WTC11 (cell line): Measurements from ENCODE around the gene PRICKLE1. TPM values are rescaled to one million over a fixed set of nuclear protein-coding genes. Genes with fewer than 3 reads are reported as not detected.

Experiments
- ATAC-seq: fragments of 200-7000 bp; cut with Tn5 transposase; 2 replicates; pipeline ENCODE4 v1.10.0; 2021; ENCODE audit warnings: mild to moderate bottlenecking, moderate library complexity
- CTCF ChIA-PET: fragments of 300-600 bp; sonication (Branson Sonifier 250); formaldehyde crosslinking; loops from one replicate; lab custom pipeline; 2021; ENCODE audit warnings: antibody characterized with exemption; lab: Charles Lee
- POLR2A ChIA-PET: fragments of 350-600 bp; sonication (Branson Sonifier 250); formaldehyde crosslinking; loops from one replicate; lab custom pipeline; 2021; ENCODE audit warnings: antibody characterized with exemption; lab: Charles Lee
- DNase-seq: peaks from one replicate; pipeline ENCODE4 v3.0.0; 2021; ENCODE audit warnings: low spot score
- H3K27ac Mint-ChIP-seq: 2 replicates; pipeline ENCODE4 v1.8.0; 2021; ENCODE audit warnings: mixed read lengths
- H3K27me3 Mint-ChIP-seq: 2 replicates; pipeline ENCODE4 v1.8.0; 2021; ENCODE audit warnings: low read depth, mild to moderate bottlenecking, moderate library complexity, mixed read lengths
- H3K36me3 Mint-ChIP-seq: 2 replicates; pipeline ENCODE4 v1.8.0; 2021; ENCODE audit warnings: mixed read lengths
- H3K4me1 Mint-ChIP-seq: 2 replicates; pipeline ENCODE4 v1.8.0; 2022; ENCODE audit warnings: mixed read lengths
- H3K4me3 Mint-ChIP-seq: 2 replicates; pipeline ENCODE4 v1.8.0; 2021; ENCODE audit warnings: mild to moderate bottlenecking, moderate library complexity, mixed read lengths
- H3K9me3 Mint-ChIP-seq: 2 replicates; pipeline ENCODE4 v1.8.0; 2021; ENCODE audit warnings: mixed read lengths
- CBFB ChIP-seq: sonication (generic); formaldehyde crosslinking; IDR thresholded peaks from 2 replicates; pipeline ENCODE4 v1.8.1; 2022; ENCODE audit warnings: mild to moderate bottlenecking, low read depth, missing genetic modification reagents
- ERG ChIP-seq: fragments of 250-450 bp; sonication (Bioruptor Pico); IDR thresholded peaks from 2 replicates; pipeline ENCODE4 v1.8.0; 2021; ENCODE audit warnings: mild to moderate bottlenecking
- ESRRA ChIP-seq: sonication (generic); formaldehyde crosslinking; IDR thresholded peaks from 2 replicates; pipeline ENCODE4 v1.8.1; 2022; ENCODE audit warnings: mild to moderate bottlenecking, missing genetic modification reagents, borderline replicate concordance
- FOXJ3 ChIP-seq: sonication (generic); formaldehyde crosslinking; IDR thresholded peaks from 2 replicates; pipeline ENCODE4 v1.9.0; 2021; ENCODE audit warnings: missing genetic modification reagents, mild to moderate bottlenecking, borderline replicate concordance
- FOXP1 ChIP-seq: sonication (generic); formaldehyde crosslinking; IDR thresholded peaks from 2 replicates; pipeline ENCODE4 v1.8.0; 2022; ENCODE audit warnings: missing genetic modification reagents, mild to moderate bottlenecking, moderate library complexity, borderline replicate concordance
- GABPB1 ChIP-seq: sonication (generic); formaldehyde crosslinking; IDR thresholded peaks from 2 replicates; pipeline ENCODE4 v1.8.1; 2023; ENCODE audit warnings: mild to moderate bottlenecking, missing genetic modification reagents
- HMGXB4 ChIP-seq: sonication (generic); formaldehyde crosslinking; IDR thresholded peaks from 2 replicates; pipeline ENCODE4 v1.8.1; 2023; ENCODE audit warnings: mild to moderate bottlenecking, moderate library complexity, missing genetic modification reagents
- IRF1 ChIP-seq: sonication (generic); formaldehyde crosslinking; IDR thresholded peaks from 2 replicates; pipeline ENCODE4 v1.8.0; 2023; ENCODE audit warnings: missing genetic modification reagents
- JAZF1 ChIP-seq: fragments of 250-450 bp; sonication (Bioruptor Pico); IDR thresholded peaks from 2 replicates; pipeline ENCODE4 v1.9.0; 2021; ENCODE audit warnings: moderate library complexity, mild to moderate bottlenecking, inconsistent platforms
- MYBL2 ChIP-seq: sonication (generic); formaldehyde crosslinking; IDR thresholded peaks from 2 replicates; pipeline ENCODE4 v1.8.1; 2023; ENCODE audit warnings: mild to moderate bottlenecking, moderate library complexity, missing genetic modification reagents
- NR1H2 ChIP-seq: sonication (generic); formaldehyde crosslinking; IDR thresholded peaks from 2 replicates; pipeline ENCODE4 v1.9.0; 2021; ENCODE audit warnings: mild to moderate bottlenecking, moderate library complexity, missing genetic modification reagents
- NR3C1 ChIP-seq: sonication (generic); formaldehyde crosslinking; conservative IDR thresholded peaks from 2 replicates; pipeline ENCODE4 v1.8.1; 2023; ENCODE audit warnings: low read depth, mild to moderate bottlenecking, missing genetic modification reagents
- RELA ChIP-seq: sonication (generic); formaldehyde crosslinking; IDR thresholded peaks from 2 replicates; pipeline ENCODE4 v1.8.1; 2022; ENCODE audit warnings: missing genetic modification reagents, mild to moderate bottlenecking, borderline replicate concordance
- SMAD4 ChIP-seq: sonication (generic); formaldehyde crosslinking; IDR thresholded peaks from 2 replicates; pipeline ENCODE4 v1.8.0; 2022; ENCODE audit warnings: mild to moderate bottlenecking, missing genetic modification reagents
- TP53 ChIP-seq: sonication (generic); formaldehyde crosslinking; IDR thresholded peaks from 2 replicates; pipeline ENCODE4 v1.8.1; 2023; ENCODE audit warnings: mild to moderate bottlenecking, missing genetic modification reagents
- ZNF121 ChIP-seq: sonication (generic); formaldehyde crosslinking; IDR thresholded peaks from 2 replicates; pipeline ENCODE4 v1.8.0; 2023; ENCODE audit warnings: missing genetic modification reagents
- ZNF263 ChIP-seq: sonication (generic); formaldehyde crosslinking; IDR thresholded peaks from 2 replicates; pipeline ENCODE4 v1.8.1; 2022; ENCODE audit warnings: low read depth, mild to moderate bottlenecking, moderate library complexity, missing genetic modification reagents
- ZNF512 ChIP-seq: sonication (generic); formaldehyde crosslinking; IDR thresholded peaks from 2 replicates; pipeline ENCODE4 v1.8.1; 2022; ENCODE audit warnings: missing genetic modification reagents, borderline replicate concordance
- total RNA-seq: library from RNA; stranded (reverse); gene quantifications from 3 replicates; pipeline ENCODE4 v1.2.3, GENCODE V29; 2021
- TF ChIP-seq, protein P1 (sequence below): sonication (generic); formaldehyde crosslinking; IDR thresholded peaks from 2 replicates; pipeline ENCODE4 v1.8.1; 2023; ENCODE audit warnings: mild to moderate bottlenecking, missing genetic modification reagents, moderate library complexity
- TF ChIP-seq, protein P2 (sequence below): sonication (generic); formaldehyde crosslinking; IDR thresholded peaks from 2 replicates; pipeline ENCODE4 v1.8.1; 2022; ENCODE audit warnings: low read depth, missing genetic modification reagents, borderline replicate concordance

PRICKLE1 gene
- total RNA-seq, 1 experiment from 2014 or later = 11.7 TPM

DNA sequence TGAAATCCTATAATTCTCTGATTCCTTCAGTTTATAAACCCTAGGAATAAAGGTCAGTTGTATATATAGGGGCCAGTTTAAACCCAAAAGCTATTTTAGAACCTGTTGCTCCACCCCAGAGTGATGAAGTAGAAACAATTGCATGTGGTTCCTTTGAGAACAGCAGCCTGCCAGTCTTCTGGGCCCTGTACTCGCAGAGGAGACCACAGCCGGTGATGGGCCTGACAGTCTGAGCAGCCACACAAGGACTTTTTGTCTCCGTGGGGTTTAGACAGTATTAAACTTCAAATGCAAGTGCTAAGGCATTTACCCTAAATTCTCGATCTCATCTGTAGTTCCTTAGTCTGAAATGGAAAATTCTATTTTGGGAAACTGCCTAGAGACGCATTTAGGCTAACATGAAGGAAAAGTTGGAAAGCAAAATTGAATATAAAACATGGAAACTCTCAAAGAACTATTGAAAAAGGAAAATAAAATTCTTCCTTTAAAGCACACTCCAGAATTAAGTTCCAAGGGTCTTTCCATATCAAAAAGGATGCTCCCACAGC is 80.6 kb downstream of the PRICKLE1 start:
- H3K27ac Mint-ChIP-seq = no peak overlapping the region
- POLR2A ChIA-PET = no interaction called here
- H3K4me1 Mint-ChIP-seq = peaks cover 26% of the 10 kb centered on the region
- CTCF ChIA-PET = no interaction called here
- H3K4me3 Mint-ChIP-seq = no peak overlapping the region
- peaks cover 16% of the 10 kb centered on the region; the same call in 1 of the 2 replicates for H3K27me3 Mint-ChIP-seq
- ATAC-seq (no peak), DNase-seq (no peak)
- TF ChIP-seq HMGXB4 (no peak), ESRRA (CRISPR knock-in tag) (no peak), TP53 (no peak), ZNF121 (CRISPR knock-in tag) (no peak)
- no peaks in the 10 kb centered on the region for H3K9me3 Mint-ChIP-seq
- no peaks in the 10 kb centered on the region for H3K36me3 Mint-ChIP-seq

DNA sequence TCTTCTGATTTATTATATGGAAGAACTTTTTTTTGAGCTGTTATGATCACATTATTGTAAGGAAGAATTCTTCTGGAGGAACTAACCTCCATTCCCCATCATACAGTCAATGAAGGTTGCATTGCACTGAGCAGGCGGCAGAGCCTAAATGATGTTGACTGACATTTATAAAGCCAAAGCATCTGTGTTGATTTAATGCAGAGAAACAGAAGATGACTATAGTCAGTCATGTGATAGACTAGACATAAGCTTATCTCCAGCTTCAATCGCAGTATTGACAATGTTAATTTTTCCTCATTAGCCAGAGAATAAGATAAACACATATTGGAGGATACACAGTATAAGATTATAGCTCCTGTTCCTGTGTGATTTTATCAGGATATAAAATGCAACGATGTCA is 82.0 kb downstream of the PRICKLE1 start:
- no peak for TF ChIP-seq RELA (CRISPR knock-in tag)
- no peak for TF ChIP-seq NR1H2 (CRISPR knock-in tag)
- no peak for TF ChIP-seq GABPB1 (CRISPR knock-in tag)
- peaks cover 32% of the 10 kb centered on the region for H3K4me1 Mint-ChIP-seq
- POLR2A ChIA-PET = no interaction called here
- ATAC-seq (no peak), DNase-seq (no peak)
- H3K36me3 Mint-ChIP-seq = no peaks in the 10 kb centered on the region
- no peak overlapping the region for H3K27ac Mint-ChIP-seq
- no peaks in the 10 kb centered on the region for H3K9me3 Mint-ChIP-seq
- peaks cover 15% of the 10 kb centered on the region; the same call in 1 of the 2 replicates for H3K27me3 Mint-ChIP-seq
- CTCF ChIA-PET = no interaction called here
- H3K4me3 Mint-ChIP-seq = no peak overlapping the region

GRCh38 chr12:42507081-42507480 is 82.5 kb downstream of the PRICKLE1 start:
- ATAC-seq (no peak), DNase-seq (no peak)
- Mint-ChIP-seq H3K4me3 (no peak overlapping the region), H3K9me3 (no peaks in the 10 kb centered on the region), H3K4me1 (peaks cover 32% of the 10 kb centered on the region), H3K27me3 (peaks cover 13% of the 10 kb centered on the region; the same call in 1 of the 2 replicates), H3K36me3 (no peaks in the 10 kb centered on the region), H3K27ac (no peak overlapping the region)
- ChIA-PET CTCF (no interaction called here), POLR2A (no interaction called here)
- no peak for TF ChIP-seq IRF1 (CRISPR knock-in tag)
- TF ChIP-seq, protein P1, sequence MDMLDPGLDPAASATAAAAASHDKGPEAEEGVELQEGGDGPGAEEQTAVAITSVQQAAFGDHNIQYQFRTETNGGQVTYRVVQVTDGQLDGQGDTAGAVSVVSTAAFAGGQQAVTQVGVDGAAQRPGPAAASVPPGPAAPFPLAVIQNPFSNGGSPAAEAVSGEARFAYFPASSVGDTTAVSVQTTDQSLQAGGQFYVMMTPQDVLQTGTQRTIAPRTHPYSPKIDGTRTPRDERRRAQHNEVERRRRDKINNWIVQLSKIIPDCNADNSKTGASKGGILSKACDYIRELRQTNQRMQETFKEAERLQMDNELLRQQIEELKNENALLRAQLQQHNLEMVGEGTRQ (CRISPR knock-in tag) = 0 out of 2 replicates have a peak, but pooled peaks have one; percentile 21
- TF ChIP-seq, all 79 proteins: peak for 1

DNA sequence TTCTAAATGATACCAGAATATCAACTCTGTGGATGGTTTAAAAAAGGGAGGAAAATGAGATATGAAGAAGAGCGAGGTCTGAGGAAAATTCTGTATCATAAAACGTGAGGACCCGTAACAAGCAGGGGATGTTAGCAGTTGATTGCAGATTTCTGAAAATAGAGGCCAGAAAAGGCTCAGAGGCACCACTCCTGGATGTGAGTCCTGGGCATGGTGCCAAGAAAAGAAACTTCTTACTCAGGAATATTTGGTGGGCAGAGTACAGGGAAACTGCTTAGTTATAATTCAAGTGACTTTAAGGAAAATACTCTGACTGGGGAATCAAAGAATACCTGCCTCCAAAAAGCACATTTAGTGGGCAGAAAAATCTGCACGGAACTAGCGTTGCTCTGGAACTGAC is 85.5 kb downstream of the PRICKLE1 start:
- ATAC-seq = no peak
- no peaks in the 10 kb centered on the region for H3K9me3 Mint-ChIP-seq
- H3K4me3 Mint-ChIP-seq = no peak overlapping the region
- peaks cover 18% of the 10 kb centered on the region for H3K4me1 Mint-ChIP-seq
- no peak for DNase-seq
- ChIA-PET CTCF (interaction anchor here (2.6 kb wide), 1 partner anchor 21 kb away, joined by 10 read pairs; no protein-coding TSS in a partner anchor), POLR2A (no interaction called here)
- no peak overlapping the region for H3K27ac Mint-ChIP-seq
- no peaks in the 10 kb centered on the region for H3K36me3 Mint-ChIP-seq
- peaks cover 8% of the 10 kb centered on the region; the same call in 1 of the 2 replicates for H3K27me3 Mint-ChIP-seq
- TF ChIP-seq ZNF512 (CRISPR knock-in tag) = no peak
- TF ChIP-seq ERG = no peak
- no peak for TF ChIP-seq MYBL2 (CRISPR knock-in tag)
- no peak for TF ChIP-seq FOXJ3 (CRISPR knock-in tag)
- no peak for TF ChIP-seq IRF1 (CRISPR knock-in tag)
- no peak for TF ChIP-seq ZNF263 (CRISPR knock-in tag)
- TF ChIP-seq NR3C1 (CRISPR knock-in tag) = no peak
- TF ChIP-seq, protein P2, sequence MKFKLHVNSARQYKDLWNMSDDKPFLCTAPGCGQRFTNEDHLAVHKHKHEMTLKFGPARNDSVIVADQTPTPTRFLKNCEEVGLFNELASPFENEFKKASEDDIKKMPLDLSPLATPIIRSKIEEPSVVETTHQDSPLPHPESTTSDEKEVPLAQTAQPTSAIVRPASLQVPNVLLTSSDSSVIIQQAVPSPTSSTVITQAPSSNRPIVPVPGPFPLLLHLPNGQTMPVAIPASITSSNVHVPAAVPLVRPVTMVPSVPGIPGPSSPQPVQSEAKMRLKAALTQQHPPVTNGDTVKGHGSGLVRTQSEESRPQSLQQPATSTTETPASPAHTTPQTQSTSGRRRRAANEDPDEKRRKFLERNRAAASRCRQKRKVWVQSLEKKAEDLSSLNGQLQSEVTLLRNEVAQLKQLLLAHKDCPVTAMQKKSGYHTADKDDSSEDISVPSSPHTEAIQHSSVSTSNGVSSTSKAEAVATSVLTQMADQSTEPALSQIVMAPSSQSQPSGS (CRISPR knock-in tag) = no peak
- TF ChIP-seq TP53 = no peak
- TF ChIP-seq JAZF1 (CRISPR knock-in tag) = no peak
- TF ChIP-seq SMAD4 (CRISPR knock-in tag) = no peak
- no peak for TF ChIP-seq FOXP1 (CRISPR knock-in tag)
- TF ChIP-seq CBFB (CRISPR knock-in tag) = no peak
